Neural cell (in vitro differentiated cells): Measurements from ENCODE around the gene NPTXR. TPM values are rescaled to one million over a fixed set of nuclear protein-coding genes. Genes with fewer than 3 reads are reported as not detected.

Source experiments
- H2AFZ ChIP-seq: fragments of 200-600, 300-800 bp; sonication (generic), shearing (Covaris generic); 2 replicates; pipeline ENCODE4 v1.6.0; 2014; ENCODE audit warnings: low read depth, mild to moderate bottlenecking, antibody characterized with exemption, low read length, moderate library complexity
- H3F3A ChIP-seq: fragments of 200-600 bp; shearing (Covaris generic); 2 replicates; pipeline ENCODE4 v1.6.1; 2016; ENCODE audit warnings: mild to moderate bottlenecking, moderate library complexity, mixed read lengths, antibody characterized with exemption, low read length; ENCODE audit not compliant: insufficient read depth, poor library complexity, severe bottlenecking
- H3K27ac ChIP-seq: fragments of 200-600, 300-800 bp; sonication (generic), shearing (Covaris generic); 2 replicates; pipeline ENCODE4 v1.5.1; 2014; ENCODE audit warnings: mild to moderate bottlenecking, low read length, moderate library complexity
- H3K27me3 ChIP-seq: fragments of 300-800, 200-600 bp; sonication (generic), shearing (Covaris generic); 2 replicates; pipeline ENCODE4 v1.6.0; 2014; ENCODE audit warnings: mild to moderate bottlenecking, low read depth, low read length, moderate library complexity; ENCODE audit not compliant: insufficient read depth
- H3K36me3 ChIP-seq: fragments of 300-800, 200-600 bp; sonication (generic), shearing (Covaris generic); 2 replicates; pipeline ENCODE4 v1.5.1; 2014; ENCODE audit warnings: mild to moderate bottlenecking, antibody characterized with exemption, low read length, moderate library complexity; ENCODE audit not compliant: insufficient read depth
- H3K4me2 ChIP-seq: fragments of 300-800, 200-600 bp; sonication (generic), shearing (Covaris generic); 2 replicates; pipeline ENCODE4 v1.6.0; 2014; ENCODE audit warnings: mild to moderate bottlenecking, low read length
- H3K4me3 ChIP-seq: fragments of 300-800, 200-600 bp; sonication (generic), shearing (Covaris generic); 2 replicates; pipeline ENCODE4 v1.5.1; 2014; ENCODE audit warnings: mild to moderate bottlenecking, low read length, moderate library complexity
- H3K79me2 ChIP-seq: fragments of 200-600 bp; shearing (Covaris generic); replicated peaks from 2 replicates; pipeline ENCODE4 v1.6.0; 2014; ENCODE audit warnings: mild to moderate bottlenecking, low read length, moderate library complexity; ENCODE audit not compliant: insufficient read depth
- H3K9ac ChIP-seq: fragments of 300-800, 200-600 bp; sonication (generic), shearing (Covaris generic); 2 replicates; pipeline ENCODE4 v1.6.1; 2016; ENCODE audit warnings: mild to moderate bottlenecking, low read length, mixed read lengths
- H3K9me2 ChIP-seq: fragments of 200-600 bp; shearing (Covaris generic); 2 replicates; pipeline ENCODE4 v1.6.1; 2016; ENCODE audit warnings: mild to moderate bottlenecking, low read length, mixed read lengths; ENCODE audit not compliant: insufficient read depth
- H3K9me3 ChIP-seq: fragments of 200-600, 300-800 bp; sonication (generic), shearing (Covaris generic); 2 replicates; pipeline ENCODE4 v1.6.1; 2016; ENCODE audit warnings: mild to moderate bottlenecking, mixed run types, low read length, moderate library complexity, mixed read lengths
- H4K20me1 ChIP-seq: fragments of 200-600 bp; shearing (Covaris generic); 2 replicates; pipeline ENCODE4 v1.6.1; 2016; ENCODE audit warnings: mild to moderate bottlenecking, mixed run types; ENCODE audit not compliant: insufficient read depth
- CTCF ChIP-seq: fragments of 450-650 bp; IDR thresholded peaks from 2 replicates; pipeline ENCODE4 v1.5.1; 2014; ENCODE audit warnings: antibody characterized with exemption, mild to moderate bottlenecking, moderate library complexity; ENCODE audit not compliant: poor library complexity, severe bottlenecking
- EP300 ChIP-seq: fragments of 450-650 bp; conservative IDR thresholded peaks from 2 replicates; pipeline ENCODE4 v1.6.1; 2014; ENCODE audit warnings: antibody characterized with exemption, mild to moderate bottlenecking, moderate library complexity; ENCODE audit not compliant: poor library complexity, severe bottlenecking
- EZH2 ChIP-seq: fragments of 200-600, 300-800 bp; shearing (Covaris generic), sonication (generic); IDR thresholded peaks from 2 replicates; pipeline ENCODE4 v1.6.1; 2014; ENCODE audit warnings: antibody characterized with exemption, low read length, borderline replicate concordance, mild to moderate bottlenecking; ENCODE audit not compliant: insufficient read depth, poor library complexity, severe bottlenecking
- MXI1 ChIP-seq: fragments of 450-650 bp; conservative IDR thresholded peaks from 2 replicates; pipeline ENCODE4 v1.6.1; 2014; ENCODE audit warnings: antibody characterized with exemption, mild to moderate bottlenecking; ENCODE audit not compliant: poor library complexity, severe bottlenecking
- POLR2AphosphoS5 ChIP-seq: IDR thresholded peaks from 2 replicates; pipeline ENCODE4 v1.6.1; 2012
- RAD21 ChIP-seq: fragments of 450-650 bp; conservative IDR thresholded peaks from 2 replicates; pipeline ENCODE4 v1.6.1; 2014; ENCODE audit warnings: antibody characterized with exemption, mild to moderate bottlenecking, moderate library complexity
- REST ChIP-seq: IDR thresholded peaks from 2 replicates; pipeline ENCODE4 v1.6.1; 2012; ENCODE audit warnings: borderline replicate concordance
- SMC3 ChIP-seq: fragments of 450-650 bp; conservative IDR thresholded peaks from 2 replicates; pipeline ENCODE4 v1.6.1; 2014; ENCODE audit warnings: antibody characterized with exemption, mild to moderate bottlenecking, moderate library complexity; ENCODE audit not compliant: poor library complexity
- TAF1 ChIP-seq: IDR thresholded peaks from 2 replicates; pipeline ENCODE4 v1.6.1; 2012; ENCODE audit warnings: low read depth
- polyA plus RNA-seq: library from polyadenylated mRNA; depleted of rRNA; stranded (reverse); fragments of >200 nt; gene quantifications from 2 replicates; pipeline ENCODE4 v1.2.3, GENCODE V29; 2014

Gene NPTXR
- polyA plus RNA-seq, 1 donor from 2014 or later = 17.0 TPM

GRCh38 chr22:38772623-38772873 is 71.3 kb downstream of the NPTXR start:
- Histone ChIP-seq H3K27me3 (no peaks in the 10 kb centered on the region), H3K9ac (no peak overlapping the region), H3K27ac (no peak overlapping the region), H3K79me2 (no peaks in the 10 kb centered on the region), H3F3A (no peaks in the 10 kb centered on the region), H3K9me3 (no peaks in the 10 kb centered on the region), H4K20me1 (no peaks in the 10 kb centered on the region), H3K36me3 (no peaks in the 10 kb centered on the region), H3K4me2 (no peak overlapping the region), H3K9me2 (no peaks in the 10 kb centered on the region), H2AFZ (no peak overlapping the region), H3K4me3 (no peak overlapping the region)
- TF ChIP-seq EP300 (no peak), POLR2AphosphoS5 (no peak), SMC3 (no peak), EZH2 (no peak), RAD21 (no peak), MXI1 (no peak), CTCF (no peak), REST (no peak), TAF1 (no peak)

- H3K36me3 ChIP-seq = no peaks in the 10 kb centered on the region
- no peaks in the 10 kb centered on the region for H3K27me3 ChIP-seq
- no peak overlapping the region for H3K4me2 ChIP-seq
- TF ChIP-seq POLR2AphosphoS5 (no peak), MXI1 (no peak), TAF1 (no peak), EZH2 (no peak), EP300 (no peak), REST (no peak), CTCF (no peak), SMC3 (no peak), RAD21 (no peak)
- H3K4me3 ChIP-seq = no peak overlapping the region
- no peaks in the 10 kb centered on the region for H3K9me2 ChIP-seq
- no peak overlapping the region for H3K27ac ChIP-seq
- H3F3A ChIP-seq = no peaks in the 10 kb centered on the region
- no peak overlapping the region for H3K9ac ChIP-seq
- H3K9me3 ChIP-seq = no peaks in the 10 kb centered on the region
- H2AFZ ChIP-seq = no peak overlapping the region
- H4K20me1 ChIP-seq = no peaks in the 10 kb centered on the region
- no peaks in the 10 kb centered on the region for H3K79me2 ChIP-seq
These were observed 73.4 kb downstream of the NPTXR start for GRCh38 chr22:38770257-38770949.
